Activated T-cell treated with anti-CD3 and anti-CD28 coated beads for 48 hours (primary cell): ENCODE measurements around the gene LBHD1.
"Not testable (repeated sequence)": the region's sequence is repeated elsewhere in the genome, so short reads cannot be mapped to it uniquely, and the experiment has no call there.

ENCODE experiments used
- DNase-seq: peaks from one replicate; pipeline ENCODE4 v3.0.0-alpha.2; 2020; ENCODE audit warnings: low read depth

The LBHD1 gene

DNA sequence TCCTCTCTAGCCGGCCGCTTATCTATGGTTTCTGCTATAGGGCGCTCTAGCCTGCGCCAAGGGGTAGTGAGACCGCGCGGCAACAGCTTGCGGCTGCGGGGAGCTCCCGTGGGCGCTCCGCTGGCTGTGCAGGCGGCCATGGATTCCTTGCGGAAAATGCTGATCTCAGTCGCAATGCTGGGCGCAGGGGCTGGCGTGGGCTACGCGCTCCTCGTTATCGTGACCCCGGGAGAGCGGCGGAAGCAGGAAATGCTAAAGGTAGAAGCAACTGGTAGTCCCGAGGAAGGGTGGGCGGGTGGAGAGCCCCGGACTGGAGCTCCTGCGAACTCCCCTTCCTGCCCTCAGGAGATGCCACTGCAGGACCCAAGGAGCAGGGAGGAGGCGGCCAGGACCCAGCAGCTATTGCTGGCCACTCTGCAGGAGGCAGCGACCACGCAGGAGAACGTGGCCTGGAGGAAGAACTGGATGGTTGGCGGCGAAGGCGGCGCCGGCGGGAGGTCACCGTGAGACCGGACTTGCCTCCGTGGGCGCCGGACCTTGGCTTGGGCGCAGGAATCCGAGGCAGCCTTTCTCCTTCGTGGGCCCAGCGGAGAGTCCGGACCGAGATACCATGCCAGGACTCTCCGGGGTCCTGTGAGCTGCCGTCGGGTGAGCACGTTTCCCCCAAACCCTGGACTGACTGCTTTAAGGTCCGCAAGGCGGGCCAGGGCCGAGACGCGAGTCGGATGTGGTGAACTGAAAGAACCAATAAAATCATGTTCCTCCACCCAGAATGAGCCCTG is at the start of gene LBHD1, which contains the start of gene UQCC3:
Gene LBHD1, minus strand, starts transcription at position 660 of the 782 bp plus-strand sequence. CDS start 2,236 bp downstream, outside the sequence.
Gene UQCC3, plus strand, starts transcription at position 66 of the 782 bp plus-strand sequence. Its CDS starts 73 bp downstream, at position 139.
- peak; percentile 67 for DNase-seq

DNA sequence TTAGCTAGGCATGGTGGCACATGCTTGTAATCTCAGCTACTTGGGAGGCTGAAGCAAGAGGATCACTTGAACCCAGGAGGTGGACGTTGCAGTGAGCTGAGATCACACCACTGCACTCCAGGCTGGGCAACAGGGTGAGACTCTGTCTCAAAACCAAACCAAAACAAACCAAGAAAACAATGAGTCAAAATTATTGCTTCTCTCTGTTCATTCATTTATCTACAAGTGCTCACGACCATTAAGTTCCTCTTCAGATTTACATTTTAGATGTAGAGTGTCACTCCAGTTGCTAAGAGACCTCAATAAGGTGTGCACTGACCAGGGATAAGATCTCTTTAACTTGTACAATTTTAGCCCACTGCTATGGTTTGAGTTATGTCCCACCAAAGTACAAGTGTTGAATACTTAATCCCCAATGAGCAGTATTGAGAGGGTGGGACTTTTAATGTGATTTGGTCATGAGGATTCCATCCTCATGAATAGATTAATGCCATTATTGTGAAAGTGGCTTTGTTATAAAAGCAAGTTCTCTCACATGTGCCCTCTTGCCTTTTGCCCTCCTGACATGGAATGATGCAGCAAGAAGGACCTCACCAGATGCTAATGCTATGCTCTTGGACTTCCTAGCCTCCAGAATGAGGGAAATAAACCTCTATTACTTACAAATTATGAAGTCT is 47.4 kb upstream of the LBHD1 start:
- no peak for DNase-seq

DNA sequence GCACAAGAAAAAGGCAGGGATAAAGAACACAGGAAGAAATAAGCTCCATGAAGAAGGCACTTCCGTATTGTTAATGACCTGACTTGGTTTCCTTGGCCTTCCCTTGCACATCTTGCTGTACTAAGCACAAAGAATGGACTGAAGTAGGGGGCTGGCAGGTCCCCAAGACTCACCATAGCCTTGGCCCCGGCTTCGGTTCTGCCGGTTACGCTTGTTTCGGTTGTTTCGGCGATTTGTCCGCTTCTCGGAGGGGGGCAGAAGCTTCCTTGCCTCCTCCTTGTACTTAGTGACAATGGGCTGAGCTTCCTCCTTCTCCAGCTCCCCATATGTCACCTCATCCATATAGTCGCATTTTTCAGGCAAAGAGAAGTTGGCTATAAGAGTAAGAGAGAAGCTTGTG is 44.7 kb upstream of the LBHD1 start:
- DNase-seq: no peak

DNA sequence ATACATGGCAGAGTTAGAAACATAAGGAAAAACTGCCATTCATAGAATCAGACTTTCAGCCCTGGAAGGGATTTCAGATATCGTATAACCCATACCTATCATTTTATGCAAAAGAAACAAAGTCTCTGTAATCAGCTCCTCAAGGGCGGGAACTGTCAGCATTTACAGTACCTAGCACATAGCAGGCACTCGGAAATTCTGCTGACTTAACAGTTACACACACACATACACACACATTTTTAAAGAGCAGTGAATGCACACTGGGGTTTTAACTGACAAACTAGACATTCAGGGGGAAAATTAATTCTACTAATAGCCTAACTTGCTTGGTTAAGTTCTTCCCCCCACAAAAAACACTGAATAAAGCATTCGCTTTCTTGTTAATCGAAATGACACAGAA is 44.1 kb upstream of the LBHD1 start:
- DNase-seq: no peak

DNA sequence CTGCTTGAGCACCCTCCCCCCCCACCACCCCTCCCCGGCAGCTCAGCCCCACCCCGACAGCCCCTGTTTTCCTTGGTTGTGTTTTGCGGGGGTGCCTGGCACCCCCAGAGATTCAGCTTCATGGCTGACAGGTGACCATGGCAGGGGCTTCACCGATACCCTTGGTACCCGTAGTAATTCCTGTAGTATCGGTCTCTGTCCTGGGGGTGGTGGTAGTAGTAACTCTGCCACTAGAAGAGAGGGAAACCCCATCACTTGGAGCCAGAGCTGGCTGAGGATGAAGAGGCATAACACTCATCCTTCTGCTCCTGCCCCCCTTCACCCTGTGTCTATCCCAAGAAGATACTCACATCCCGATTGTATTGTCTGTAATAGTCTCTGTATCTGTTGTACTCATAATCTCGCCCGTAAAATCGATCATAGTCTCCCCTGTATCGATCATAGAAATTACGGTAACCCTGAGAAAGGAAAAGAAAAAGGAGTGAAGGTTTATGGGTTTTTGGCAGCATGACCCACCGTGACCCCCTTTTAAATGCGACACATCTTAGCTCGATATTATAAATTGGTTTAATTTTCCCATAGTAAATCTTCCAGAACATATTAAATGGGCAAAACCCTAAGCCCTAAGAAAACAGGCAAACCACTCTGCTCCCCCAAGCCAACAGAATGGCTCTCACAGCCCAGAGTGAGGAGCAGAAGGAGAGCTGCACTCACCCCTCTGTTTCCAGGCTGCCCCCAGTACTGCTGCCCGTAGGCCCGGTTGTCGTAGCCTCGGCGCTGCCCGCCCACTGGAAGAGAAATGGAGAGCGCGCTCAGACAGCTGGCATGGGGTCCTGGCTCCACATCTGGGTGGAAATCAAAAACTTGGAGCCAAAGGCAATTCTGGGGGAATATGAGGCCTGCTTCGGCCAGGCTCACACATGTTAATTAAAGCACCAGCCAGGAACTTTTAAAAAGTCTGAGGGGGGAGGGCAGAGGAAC is 43.4 kb upstream of the LBHD1 start:
- no peak for DNase-seq

DNA sequence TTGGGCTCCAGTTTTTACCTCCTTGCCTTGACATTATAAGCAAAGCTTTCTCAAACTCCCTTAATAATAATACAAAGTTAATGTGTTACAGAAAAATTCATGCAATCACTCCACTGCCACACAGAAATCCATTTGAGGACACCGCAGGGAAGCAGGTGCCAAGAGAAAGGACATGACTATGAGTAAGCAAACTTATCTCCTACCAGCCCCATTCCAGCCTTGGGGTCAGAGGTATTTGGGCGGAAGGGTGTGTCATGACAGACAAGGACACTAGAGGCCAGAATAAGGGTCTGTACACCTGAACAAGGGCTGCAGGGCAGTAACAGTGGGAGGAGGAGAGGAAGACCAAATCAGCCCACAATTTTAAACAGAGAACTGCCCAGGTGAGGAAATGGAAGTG is 41.3 kb upstream of the LBHD1 start:
- no peak for DNase-seq

DNA sequence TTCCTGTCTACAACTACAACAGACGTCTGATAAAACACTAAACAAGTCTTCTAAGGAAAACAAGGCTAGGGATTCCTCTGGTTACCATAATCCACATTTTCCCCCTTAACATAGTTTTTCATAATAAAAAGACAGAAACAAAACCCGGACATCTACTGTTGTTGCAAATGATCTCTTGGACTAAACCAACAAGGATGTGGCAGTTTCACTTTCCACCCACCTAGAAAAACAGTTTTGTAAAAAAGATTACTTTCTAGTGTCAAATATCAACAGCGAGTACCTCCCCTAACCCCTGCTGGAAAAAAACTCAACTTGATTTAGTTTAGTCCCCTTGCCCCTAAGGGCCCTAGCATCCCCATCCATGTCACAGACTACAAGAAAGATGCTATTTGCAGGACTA is 40.8 kb upstream of the LBHD1 start:
- DNase-seq: no peak

DNA sequence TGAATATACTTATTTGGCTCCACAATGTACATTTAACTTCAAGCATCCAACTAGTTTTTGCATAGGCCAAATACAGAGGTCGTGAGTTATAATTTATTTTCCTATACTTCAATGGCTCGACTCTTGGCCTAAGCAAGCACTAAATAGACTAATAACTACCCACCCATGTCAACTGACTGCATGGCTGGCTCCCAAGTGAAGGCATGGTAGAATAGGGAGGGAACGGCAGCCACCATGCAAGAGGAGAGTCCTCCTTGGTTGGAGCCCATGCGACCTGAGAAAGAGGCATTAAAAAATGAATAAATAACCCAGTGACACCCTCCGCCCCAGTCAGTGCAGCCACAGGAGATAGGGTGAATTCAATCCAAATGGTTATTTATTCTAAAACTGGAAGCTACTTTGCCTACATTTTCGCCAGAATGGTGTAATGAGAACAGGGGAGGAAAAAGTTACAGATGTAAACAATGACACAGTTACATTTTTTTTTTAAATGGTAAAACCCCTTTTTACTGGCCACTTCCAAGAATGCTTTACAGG is 40.3 kb upstream of the LBHD1 start:
- no peak for DNase-seq

DNA sequence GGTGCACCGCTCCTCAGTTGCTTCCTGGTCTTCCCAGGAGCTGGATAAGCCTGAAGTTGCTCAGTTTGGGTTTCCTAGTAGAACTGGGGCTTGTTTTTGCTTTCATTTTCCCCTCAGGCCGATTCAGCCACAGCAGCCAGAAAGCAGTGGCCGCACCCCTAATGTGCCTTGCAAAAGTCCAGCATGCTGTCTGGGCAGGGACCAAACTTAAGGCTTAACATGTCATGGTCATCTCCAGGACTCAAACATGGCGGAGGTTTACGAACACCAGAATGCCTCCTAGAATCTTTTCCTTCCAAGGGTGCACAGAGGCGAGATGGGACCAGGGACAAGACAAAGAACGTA is 37.9 kb upstream of the LBHD1 start:
- DNase-seq: peak; percentile 18

DNA sequence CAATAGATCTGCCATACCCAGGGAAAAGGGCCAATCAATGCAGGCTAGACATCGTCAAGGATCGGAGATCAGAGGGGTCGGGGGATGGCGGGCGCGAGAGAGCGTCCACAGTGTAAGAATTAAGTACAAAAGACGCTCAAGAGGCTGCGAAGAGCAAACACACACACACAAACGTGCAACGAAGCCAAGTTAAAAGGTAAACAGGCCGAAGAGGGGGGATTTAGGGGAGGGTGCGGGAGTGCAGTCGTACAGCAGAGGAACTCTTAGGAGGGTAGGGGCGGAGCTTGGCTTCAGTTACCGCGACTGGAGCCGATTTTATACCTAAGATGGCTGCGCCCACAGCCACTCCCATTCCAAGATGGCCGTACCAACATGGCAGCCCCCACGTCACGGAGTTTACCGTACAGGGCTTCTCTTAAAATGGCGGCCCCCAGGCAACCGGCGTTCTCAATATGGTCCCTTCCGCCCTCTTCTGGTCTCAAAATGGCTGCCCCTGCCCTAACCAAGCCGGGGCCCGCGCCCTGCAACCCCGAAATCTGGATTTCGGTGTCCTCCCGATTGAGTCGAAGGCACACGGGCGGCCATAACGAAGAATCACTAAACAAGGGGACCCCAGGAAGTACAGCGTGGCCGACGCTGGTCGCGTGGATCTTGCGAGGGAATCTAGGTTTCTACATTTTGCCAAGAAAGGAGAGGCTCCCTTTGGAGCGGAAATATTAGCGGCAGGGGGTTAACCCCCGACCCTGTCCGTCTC is 37.4 kb upstream of the LBHD1 start:
- DNase-seq: peak; percentile 89

DNA sequence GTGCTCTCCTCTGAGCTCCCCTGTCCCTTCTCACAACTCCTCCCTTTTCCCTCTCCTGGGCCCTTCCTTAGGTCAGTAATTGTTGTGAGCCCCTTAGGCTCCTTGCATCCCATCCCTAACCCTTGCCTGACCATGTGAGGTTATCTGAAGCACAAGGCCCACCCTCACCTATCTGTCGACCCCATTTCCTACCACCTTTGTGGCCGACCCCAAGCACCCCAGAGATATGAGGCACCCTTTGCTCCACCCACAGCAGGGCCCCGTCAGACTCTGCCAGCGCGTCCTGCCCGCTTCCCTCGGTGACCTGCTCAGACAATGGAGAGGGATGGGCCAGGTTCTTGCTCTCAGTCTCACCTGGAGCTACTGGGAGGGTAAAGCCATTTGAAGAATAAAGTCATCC is 36.7 kb upstream of the LBHD1 start:
- peak; percentile 32 for DNase-seq

DNA sequence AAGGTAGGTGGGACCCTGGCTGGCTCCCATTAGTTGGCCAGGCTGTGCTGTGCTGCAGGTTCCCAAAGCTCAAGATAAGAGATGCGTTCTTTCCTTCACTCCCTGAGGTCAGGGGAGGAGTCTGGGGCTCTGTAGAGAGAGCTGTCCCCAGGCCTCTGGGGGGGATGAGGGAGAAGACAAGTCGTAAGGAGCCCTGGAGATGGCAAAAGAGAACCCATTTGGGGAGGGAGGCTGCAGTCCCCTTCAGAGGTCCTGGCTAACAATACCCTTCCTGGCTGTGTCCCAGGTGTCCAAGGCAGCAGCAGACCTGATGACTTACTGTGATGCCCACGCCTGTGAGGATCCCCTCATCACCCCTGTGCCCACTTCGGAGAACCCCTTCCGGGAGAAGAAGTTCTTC is 36.3 kb upstream of the LBHD1 start:
- no peak for DNase-seq

DNA sequence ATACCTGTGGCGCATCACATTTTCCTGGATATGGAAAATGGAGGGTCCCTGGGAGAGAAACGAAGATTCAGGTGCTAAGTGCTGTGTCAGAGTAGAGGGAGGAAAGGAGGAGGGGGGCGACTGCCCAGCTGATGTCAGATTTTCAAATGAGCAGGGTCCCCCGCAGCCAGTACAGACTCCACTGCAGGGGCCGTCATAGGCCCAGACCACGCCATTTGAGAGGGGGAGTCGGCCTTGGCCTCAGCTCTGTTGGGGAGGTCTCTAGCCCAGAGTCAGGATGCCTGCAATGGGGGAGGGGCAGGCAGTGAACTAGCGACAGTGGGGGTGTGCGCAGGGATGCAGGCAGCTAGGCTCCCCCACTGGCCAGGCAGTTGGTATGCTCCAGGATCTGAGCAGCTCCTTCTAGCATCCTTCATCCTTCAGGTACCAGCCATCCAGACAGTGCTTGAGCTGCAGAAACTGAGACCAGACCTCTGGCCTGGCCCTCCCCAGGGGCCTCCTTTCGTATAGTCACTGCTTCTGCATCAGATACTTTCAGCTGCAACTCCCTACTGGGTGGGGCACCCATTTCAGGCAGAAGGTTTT is 35.3 kb upstream of the LBHD1 start, which contains the start of the genes BSCL2 and GNG3:
Gene BSCL2, minus strand, starts transcription at position 148 of the 585 bp plus-strand sequence. CDS start 229 bp downstream, outside the sequence.
Gene GNG3, plus strand, starts transcription at position 400 of the 585 bp plus-strand sequence. CDS start 620 bp downstream, outside the sequence.
- no peak for DNase-seq

DNA sequence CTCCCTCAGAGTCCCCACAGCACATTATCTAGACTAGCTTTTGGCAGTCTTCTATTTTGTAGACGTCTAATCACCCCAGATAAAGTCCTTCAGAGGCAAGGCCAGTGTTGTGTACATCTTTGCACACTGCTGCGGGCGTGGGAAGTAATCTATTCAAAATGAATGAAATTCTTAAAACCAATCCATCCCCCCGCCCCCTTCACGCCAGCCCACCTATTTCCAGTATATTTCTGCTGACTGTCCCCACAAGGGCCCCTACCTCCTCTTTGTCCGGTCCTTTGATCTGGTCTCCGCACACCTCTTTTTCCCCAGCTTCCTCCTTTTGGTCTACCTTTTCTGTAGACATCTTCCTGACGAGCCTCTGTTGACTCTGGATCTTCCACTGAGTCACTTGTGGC is 34.8 kb upstream of the LBHD1 start:
- DNase-seq: no peak

DNA sequence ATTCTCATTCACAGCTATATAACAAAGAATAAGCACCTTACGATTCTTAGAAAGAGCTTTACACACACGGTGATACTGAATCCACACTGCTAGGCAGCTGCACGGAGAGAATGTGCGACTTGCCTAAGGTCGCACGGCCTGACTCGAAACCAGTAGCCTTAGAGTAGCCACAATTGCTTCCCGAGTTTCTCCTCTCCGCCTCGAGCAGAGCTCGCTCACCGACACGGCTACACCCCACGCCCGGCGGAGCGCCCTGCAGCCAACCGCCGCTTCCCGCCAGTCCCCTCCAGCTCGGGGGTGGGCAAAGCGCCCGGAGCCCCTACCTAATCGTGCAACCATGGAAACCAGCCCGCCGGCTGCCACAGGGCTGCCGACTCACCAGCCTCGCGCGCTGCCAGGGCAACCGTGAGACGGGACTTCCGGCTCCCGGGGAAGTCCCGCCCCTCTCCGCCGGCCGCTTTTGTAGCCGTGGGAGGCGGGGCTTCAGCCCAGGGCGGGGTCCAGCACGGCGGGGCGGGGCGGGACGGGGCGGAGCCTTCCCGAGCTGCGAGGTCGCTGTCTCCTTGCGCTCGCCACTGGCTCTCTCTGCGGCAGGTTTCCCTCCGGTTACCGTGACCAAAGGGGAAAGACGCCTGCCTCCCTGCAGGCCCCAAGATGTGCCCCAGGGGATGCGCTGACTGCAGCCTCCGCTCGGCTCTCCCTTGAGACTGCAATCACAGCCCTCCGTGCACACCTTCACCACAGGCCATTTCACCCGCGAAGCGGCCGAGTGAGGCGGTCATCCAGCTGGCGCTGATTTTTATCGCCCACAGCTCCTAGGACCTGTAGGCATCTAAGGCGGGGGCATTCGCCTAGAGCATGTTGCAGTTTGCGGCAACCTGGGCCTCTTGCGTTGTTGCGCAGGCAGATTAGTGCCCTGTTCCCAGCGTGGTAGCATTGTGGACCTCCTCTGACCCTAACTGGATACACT is 34.1 kb upstream of the LBHD1 start:
- DNase-seq: peak; percentile 93

DNA sequence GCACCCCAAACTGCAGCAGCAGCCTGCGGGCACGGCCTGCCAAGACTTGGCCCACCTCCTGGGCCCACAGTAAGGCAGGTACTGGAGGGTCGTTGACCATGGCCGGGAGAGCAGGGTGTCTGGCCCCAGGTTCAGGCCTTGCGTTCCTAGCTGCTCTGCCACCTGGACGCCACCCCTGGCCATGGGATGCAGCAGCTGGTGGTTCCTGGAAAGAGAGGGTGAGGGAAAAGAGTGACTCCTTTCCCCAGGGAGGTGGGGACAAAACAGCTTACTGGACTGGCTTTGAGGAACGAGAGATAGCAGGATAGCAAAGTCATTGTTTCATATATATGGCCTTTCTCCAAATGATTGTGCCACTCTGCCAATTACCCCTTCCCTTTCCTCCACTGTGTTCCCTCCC is 33.3 kb upstream of the LBHD1 start:
- DNase-seq: no peak

DNA sequence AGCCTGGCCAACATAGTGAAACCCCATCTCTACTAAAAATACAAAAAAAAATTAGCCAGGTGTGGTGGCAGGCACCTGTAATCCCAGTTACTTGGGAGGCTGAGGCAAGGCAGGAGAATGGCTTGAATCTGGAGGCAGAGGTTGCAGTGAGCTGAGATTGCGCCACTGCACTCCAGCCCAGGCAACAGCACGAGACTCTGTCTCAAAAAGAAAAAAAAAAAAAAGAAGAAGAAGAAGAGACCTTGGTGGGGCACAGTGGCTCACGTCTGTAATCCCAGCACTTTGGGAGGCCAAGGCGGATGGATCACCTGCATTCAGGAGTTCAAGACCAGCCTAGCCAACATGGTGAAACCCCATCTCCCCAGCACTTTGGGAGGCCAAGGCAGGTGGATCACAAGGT is 31.9 kb upstream of the LBHD1 start:
- not testable (repeated sequence) for DNase-seq

DNA sequence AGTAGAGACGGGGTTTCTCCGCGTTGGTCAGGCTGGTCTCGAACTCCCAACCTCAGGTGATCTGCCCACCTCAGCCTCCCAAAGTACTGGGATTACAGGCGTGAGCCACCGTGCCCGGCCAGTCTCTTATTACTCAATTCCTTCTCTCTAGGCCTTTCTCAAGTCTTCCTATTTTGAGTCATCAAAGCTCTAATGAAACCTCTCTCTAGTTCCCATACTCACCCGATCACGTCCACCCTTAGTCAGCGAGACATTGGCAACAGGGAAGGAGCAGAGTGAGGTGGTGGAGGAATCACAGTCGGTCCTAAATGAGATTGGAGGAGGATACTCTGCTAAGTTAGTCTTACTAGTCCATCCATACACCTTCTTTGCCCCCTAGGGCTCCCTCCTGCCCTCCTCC is 30.2 kb upstream of the LBHD1 start:
- DNase-seq: no peak

DNA sequence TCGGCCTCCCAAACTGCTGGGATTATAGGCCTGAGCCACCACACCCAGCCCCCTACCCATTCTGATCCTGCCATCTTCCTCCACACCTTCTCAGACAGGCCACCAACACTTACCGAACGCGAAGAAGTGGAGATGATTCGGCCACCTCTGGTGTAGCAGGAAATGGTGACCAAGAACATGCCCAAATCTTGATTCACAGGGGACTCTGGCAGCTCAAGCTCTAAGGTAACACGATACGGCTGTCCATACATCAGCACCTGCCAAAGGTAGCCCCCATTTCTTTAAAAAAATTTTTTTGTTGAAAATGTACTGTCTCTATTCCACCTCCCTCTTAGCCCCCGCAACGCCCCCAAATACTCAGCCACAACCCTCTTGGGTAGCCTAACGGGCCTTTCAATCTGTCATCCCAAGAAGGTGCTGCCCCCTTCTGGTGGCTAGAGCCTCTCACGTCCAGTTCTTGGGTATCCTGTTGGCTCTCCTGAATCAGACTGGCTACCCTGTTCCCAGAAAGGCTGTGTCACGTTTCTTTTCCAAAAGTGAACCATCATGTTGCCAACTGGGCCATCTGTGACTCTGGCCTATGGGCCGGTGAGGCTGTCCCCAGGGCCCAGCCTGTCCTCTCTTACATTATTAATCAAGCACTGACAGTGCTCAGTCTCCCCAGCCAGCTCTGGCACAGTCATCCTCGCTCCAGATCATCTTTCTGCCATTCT is 22.5 kb upstream of the LBHD1 start:
- peak; percentile 64 for DNase-seq
